HepG2 (cell line): ENCODE data around the gene HIGD1C. TPM values are rescaled to one million over a fixed set of nuclear protein-coding genes. Genes with fewer than 3 reads are reported as not detected.

Experiments
- ATAC-seq: fragments of 200-7000 bp; cut with Tn5 transposase; 3 replicates; pipeline ENCODE4 v1.9.1; 2020; ENCODE audit warnings: mild to moderate bottlenecking, moderate library complexity
- BruUV-seq: library from RNA; stranded (reverse); fragments of 400-500 nt; replicated peaks from 2 replicates; lab custom pipeline; 2021; lab: Mats Ljungman, UMichigan
- CTCF ChIA-PET: fragments of 300-600 bp; formaldehyde crosslinking; extraction: SDS; loops from one replicate; lab custom pipeline; 2021; ENCODE audit warnings: low total read pairs, inconsistent platforms, low intra/inter-chr PET ratio; lab: Yijun Ruan, JAX
- POLR2A ChIA-PET: fragments of 350-600 bp; sonication (Branson Sonifier 250); formaldehyde crosslinking; loops from one replicate; lab custom pipeline; 2020; ENCODE audit warnings: antibody characterized with exemption, inconsistent platforms; lab: Yijun Ruan, JAX
- DNase-seq: peaks from one replicate; pipeline ENCODE4 v3.0.0-alpha.2; 2015; ENCODE audit warnings: low spot score
- FAIRE-seq: peaks from 3 replicates; lab custom pipeline; 2011; peaks lifted over from hg19 to GRCh38; lab: Jason Lieb, UNC
- H2AFZ ChIP-seq: one replicate; pipeline ENCODE4 v1.6.1; 2011; ENCODE audit warnings: low read length, inconsistent platforms
- H3K27ac ChIP-seq: fragments of 300-600 bp; 3 replicates; pipeline ENCODE4 v1.8.0; 2011; ENCODE audit warnings: mixed run types, mild to moderate bottlenecking, mixed read lengths, low read length, inconsistent platforms; ENCODE audit not compliant: insufficient read depth; ENCODE audit errors: extremely low read length
- H3K27me3 ChIP-seq, 2 experiments: fragments of 200-600 bp in 1 of 2; 2 replicates in 1 of 2; 3 replicates in 1 of 2; pipeline versions ENCODE4 v1.6.0 to v1.8.0; 2011; ENCODE audit warnings: low read length in 2 of 2, mild to moderate bottlenecking in 2 of 2, moderate library complexity in 2 of 2, inconsistent platforms in 1 of 2; ENCODE audit not compliant: insufficient read depth in 2 of 2, control insufficient read depth in 1 of 2
- H3K36me3 ChIP-seq, 2 experiments: fragments of 200-600 bp in 1 of 2; replicated peaks in 1 of 2; 2 replicates in 1 of 2; 3 replicates in 1 of 2; pipeline versions ENCODE4 v1.5.1 to v1.8.0; 2011; ENCODE audit warnings: low read length in 2 of 2, inconsistent platforms in 1 of 2; ENCODE audit not compliant: insufficient read depth in 2 of 2, control insufficient read depth in 1 of 2
- H3K4me1 ChIP-seq: 2 replicates; pipeline ENCODE4 v1.5.1; 2012; ENCODE audit warnings: low read length, inconsistent platforms; ENCODE audit not compliant: insufficient read depth
- H3K4me2 ChIP-seq: 2 replicates; pipeline ENCODE4 v1.6.0; 2011; ENCODE audit warnings: low read depth, low read length, inconsistent platforms
- H3K4me3 ChIP-seq, 3 experiments: fragments of 200-600 bp in 1 of 3; sonication (generic), shearing (Covaris generic) in 1 of 3; replicated peaks in 1 of 3; 2 replicates each; pipeline ENCODE4 v1.5.1; 2011 to 2016; ENCODE audit warnings: low read length in 3 of 3, inconsistent platforms in 2 of 3, low read depth in 2 of 3, mild to moderate bottlenecking in 2 of 3, control low read depth in 1 of 3, mixed read lengths in 1 of 3; ENCODE audit not compliant: insufficient read depth in 1 of 3
- H3K79me2 ChIP-seq: one replicate; pipeline ENCODE4 v1.6.1; 2011; ENCODE audit warnings: low read length, inconsistent platforms; ENCODE audit not compliant: insufficient read depth
- H3K9ac ChIP-seq: 2 replicates; pipeline ENCODE4 v1.6.0; 2011; ENCODE audit warnings: mild to moderate bottlenecking, low read depth, low read length, inconsistent platforms; ENCODE audit not compliant: insufficient read depth
- H3K9me3 ChIP-seq: 2 replicates; pipeline ENCODE4 v1.5.1; 2012; ENCODE audit warnings: mild to moderate bottlenecking, low read length
- H4K20me1 ChIP-seq: 2 replicates; pipeline ENCODE4 v1.6.0; 2011; ENCODE audit warnings: inconsistent platforms, mild to moderate bottlenecking, low read length, moderate library complexity; ENCODE audit not compliant: insufficient read depth
- CREB1 ChIP-seq, 2 experiments: fragments of 450-650 bp in 1 of 2; IDR thresholded peaks; 2 replicates each; pipeline ENCODE4 v1.6.1; 2016 to 2017; ENCODE audit warnings: control low read depth in 1 of 2, mild to moderate bottlenecking in 1 of 2, missing compliant biosample characterization in 1 of 2, missing genetic modification characterization in 1 of 2
- NFATC3 ChIP-seq: sonication (generic); formaldehyde crosslinking; IDR thresholded peaks from 2 replicates; pipeline ENCODE4 v1.5.1; 2020; ENCODE audit warnings: mild to moderate bottlenecking, missing genetic modification reagents
- NKX3-1 ChIP-seq: sonication (generic); formaldehyde crosslinking; IDR thresholded peaks from 2 replicates; pipeline ENCODE4 v1.5.0; 2020; ENCODE audit warnings: missing genetic modification reagents
- PCBP2 ChIP-seq: fragments of 200-400 bp; formaldehyde crosslinking; optimal IDR thresholded peaks from 2 replicates; pipeline ENCODE3; 2018; ENCODE audit warnings: low read length, low read depth; ENCODE audit not compliant: poor library complexity, severe bottlenecking
- SP140L ChIP-seq: sonication (generic); formaldehyde crosslinking; IDR thresholded peaks from 2 replicates; pipeline ENCODE4 v1.4.0; 2020; ENCODE audit warnings: missing genetic modification reagents, borderline replicate concordance
- YEATS4 ChIP-seq: sonication (generic); formaldehyde crosslinking; IDR thresholded peaks from 2 replicates; pipeline ENCODE4 v1.4.0; 2020; ENCODE audit warnings: missing genetic modification reagents, borderline replicate concordance
- ZBTB42 ChIP-seq: sonication (generic); formaldehyde crosslinking; IDR thresholded peaks from 2 replicates; pipeline ENCODE4 v1.5.0; 2020; ENCODE audit warnings: mild to moderate bottlenecking, missing genetic modification reagents
- ZBTB7A ChIP-seq: sonication (generic); formaldehyde crosslinking; IDR thresholded peaks from 2 replicates; pipeline ENCODE4 v1.8.0; 2022; ENCODE audit warnings: mild to moderate bottlenecking, missing genetic modification reagents
- ZBTB7B ChIP-seq: sonication (generic); formaldehyde crosslinking; IDR thresholded peaks from 2 replicates; pipeline ENCODE4 v1.4.0; 2020; ENCODE audit warnings: missing genetic modification reagents
- ZNF317 ChIP-seq: sonication (generic); formaldehyde crosslinking; IDR thresholded peaks from 2 replicates; pipeline ENCODE4 v1.5.0; 2020; ENCODE audit warnings: mild to moderate bottlenecking, missing genetic modification reagents
- WGBS: methylation state at CpG from one replicate; pipeline ENCODE4 v1.1.6; 2017; ENCODE audit warnings: low lambda C conversion rate; 5-methylcytosine and 5-hydroxymethylcytosine counted together
- in situ Hi-C: cut with HindIII; loops from 2 replicates; pipeline ENCODE4 v1.10.0; 2017; ENCODE audit warnings: low pct_unique_long_range_greater_than_20kb; ENCODE audit not compliant: extremely low pct_ligation_motif_present
- intact Hi-C: fragments of 100-400 bp; cut with micrococcal nuclease; formaldehyde crosslinking; loops from one replicate; pipeline ENCODE4 v1.10.0; 2022; ENCODE audit not compliant: unreplicated experiment
- polyA plus RNA-seq, 8 experiments: library from polyadenylated mRNA; depleted of rRNA in 3 of 8; stranded (reverse) in 7 of 8; unstranded in 1 of 8; fragments of >200 nt; fragmentation: Illumina TruSeq in 4 of 8; extraction: Trizol in 4 of 8; gene quantifications; 2 replicates each; pipeline versions ENCODE4 v1.2.1 to v1.2.3, GENCODE V29; 2011 to 2016; ENCODE audit warnings: low read depth in 4 of 8, missing spikeins in 1 of 8, mixed read lengths in 1 of 8; ENCODE audit not compliant: insufficient read depth in 1 of 8
- total RNA-seq, 5 experiments: library from RNA; depleted of rRNA; stranded (reverse); fragments of >200 nt; fragmentation: Illumina TruSeq; extraction: Trizol; gene quantifications; 2 replicates each; pipeline ENCODE4 v1.2.3, GENCODE V29; 2016; ENCODE audit warnings: low read depth in 1 of 5
- TF ChIP-seq, protein P1 (sequence below): sonication (generic); formaldehyde crosslinking; IDR thresholded peaks from 2 replicates; pipeline ENCODE4 v1.4.0; 2020; ENCODE audit warnings: missing genetic modification reagents, mild to moderate bottlenecking, borderline replicate concordance

Gene HIGD1C
- total and polyA plus RNA-seq, 2 of the 13 experiments (the other 11 are each of a cell fraction or from before 2014, with no cell fraction given): not detected

DNA sequence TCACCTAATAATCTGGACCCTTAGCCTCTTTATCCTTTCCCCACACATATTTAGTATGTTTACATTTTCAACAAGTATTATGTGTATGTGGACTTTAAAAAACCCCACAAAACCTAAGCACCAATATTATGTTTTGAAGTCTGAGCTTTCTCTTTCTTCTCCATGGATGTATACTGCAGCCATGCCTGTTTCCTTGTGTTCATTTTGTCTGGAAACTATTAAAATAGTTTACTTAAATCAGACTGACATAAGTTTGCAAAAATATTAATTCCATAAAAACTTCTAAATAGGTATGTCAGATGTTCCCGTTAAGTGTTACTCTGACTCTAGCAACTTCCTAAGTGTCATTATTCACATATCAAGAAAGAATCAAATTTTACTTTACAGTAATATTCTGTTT, 2.9 kb downstream of the HIGD1C start:
- FAIRE-seq: no peak
- Histone ChIP-seq H3K4me1 (no peaks in the 10 kb centered on the region), H3K27ac (no peak overlapping the region), H3K9me3 (no peaks in the 10 kb centered on the region), H4K20me1 (no peaks in the 10 kb centered on the region), H3K4me2 (no peak overlapping the region), H2AFZ (no peak overlapping the region), H3K9ac (no peak overlapping the region), H3K79me2 (no peaks in the 10 kb centered on the region), H3K36me3 (no peaks in the 10 kb centered on the region), H3K4me3 (no peak overlapping the region), H3K27me3 (no peaks in the 10 kb centered on the region)
- no peak for ATAC-seq
- in situ Hi-C loops (no loop called here), intact Hi-C loops (no loop called here)
- WGBS: 87% methylated on average over 1 of the region's 1 CpG
- ChIA-PET POLR2A (no interaction called here), CTCF (no interaction called here)
- TF ChIP-seq PCBP2 (no peak), ZBTB7A (CRISPR knock-in tag) (no peak), ZBTB42 (CRISPR knock-in tag) (no peak), NFATC3 (CRISPR knock-in tag) (no peak), ZNF317 (CRISPR knock-in tag) (no peak), CREB1 (IDR thresholded peaks at IDR 0.05) (no peak), CREB1 (CRISPR knock-in tag; IDR thresholded peaks at IDR 0.05) (no peak), YEATS4 (no peak), SP140L (CRISPR knock-in tag) (no peak), ZBTB7B (CRISPR knock-in tag) (no peak), NKX3-1 (no peak)
- TF ChIP-seq, protein P1, sequence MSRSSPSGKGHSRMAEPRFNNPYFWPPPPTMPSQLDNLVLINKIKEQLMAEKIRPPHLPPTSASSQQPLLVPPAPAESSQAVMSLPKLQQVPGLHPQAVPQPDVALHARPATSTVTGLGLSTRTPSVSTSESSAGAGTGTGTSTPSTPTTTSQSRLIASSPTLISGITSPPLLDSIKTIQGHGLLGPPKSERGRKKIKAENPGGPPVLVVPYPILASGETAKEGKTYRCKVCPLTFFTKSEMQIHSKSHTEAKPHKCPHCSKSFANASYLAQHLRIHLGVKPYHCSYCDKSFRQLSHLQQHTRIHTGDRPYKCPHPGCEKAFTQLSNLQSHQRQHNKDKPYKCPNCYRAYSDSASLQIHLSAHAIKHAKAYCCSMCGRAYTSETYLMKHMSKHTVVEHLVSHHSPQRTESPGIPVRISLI (CRISPR knock-in tag): no peak
- DNase-seq: no peak
- BruUV-seq: no TSS peak
